ENCODE results near the gene PLPP7.
"Not testable (repeated sequence)": the region's sequence is repeated elsewhere in the genome, so short reads cannot be mapped to it uniquely, and the experiment has no call there.

PLPP7 gene

DNA sequence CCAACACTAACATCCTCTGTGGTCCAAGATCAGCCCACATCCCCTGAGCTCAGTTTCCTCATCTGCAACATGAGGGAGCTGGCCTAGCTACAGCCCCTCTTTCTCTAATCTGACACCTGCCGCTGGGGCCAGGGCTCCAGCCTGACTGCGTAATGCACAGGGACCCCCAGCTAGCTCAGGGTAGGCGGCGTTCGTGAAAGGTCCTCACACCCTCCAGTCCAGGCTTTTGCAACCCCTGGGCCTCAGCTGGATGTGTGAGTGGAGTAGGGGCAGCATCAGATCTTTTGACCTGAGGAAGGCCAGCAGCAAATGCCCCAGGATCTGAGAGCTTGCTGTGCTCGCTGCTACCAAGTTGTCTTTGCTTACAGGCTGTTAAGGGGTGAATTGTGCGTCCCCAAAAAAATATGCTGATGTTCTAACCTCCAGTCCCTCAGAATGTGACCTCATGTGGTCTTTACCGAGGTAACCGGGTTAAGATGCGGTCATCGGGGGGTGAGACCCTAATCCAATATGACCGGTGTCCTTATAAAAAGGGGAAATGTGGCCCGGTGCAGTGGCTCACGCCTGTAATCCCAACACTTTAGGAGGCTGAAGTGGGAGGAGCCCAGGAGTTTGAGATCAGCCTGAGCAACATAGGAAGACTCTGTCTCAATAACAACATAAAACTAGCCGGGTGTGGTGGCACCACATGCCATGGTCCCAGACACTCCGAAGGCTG, 47.8 kb downstream of the PLPP7 start:
- no peak for DNase-seq

DNA sequence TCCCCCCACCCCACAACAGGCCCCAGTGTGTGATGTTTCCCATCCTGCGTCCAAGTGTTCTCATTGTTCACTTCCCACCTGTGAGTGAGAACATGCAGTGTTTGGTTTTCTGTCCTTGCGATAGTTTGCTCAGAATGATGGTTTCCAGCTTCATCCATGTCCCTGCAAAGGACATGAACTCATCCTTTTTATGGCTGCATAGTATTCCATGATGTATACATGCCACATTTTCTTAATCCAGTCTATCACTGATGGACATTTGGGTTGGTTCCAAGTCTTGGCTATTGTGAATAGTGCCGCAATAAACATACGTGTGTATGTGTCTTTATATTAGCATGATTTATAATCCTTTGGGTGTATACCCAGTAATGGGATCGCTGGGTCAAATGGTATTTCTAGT, 49.7 kb downstream of the PLPP7 start:
- DNase-seq = not testable (repeated sequence)

DNA sequence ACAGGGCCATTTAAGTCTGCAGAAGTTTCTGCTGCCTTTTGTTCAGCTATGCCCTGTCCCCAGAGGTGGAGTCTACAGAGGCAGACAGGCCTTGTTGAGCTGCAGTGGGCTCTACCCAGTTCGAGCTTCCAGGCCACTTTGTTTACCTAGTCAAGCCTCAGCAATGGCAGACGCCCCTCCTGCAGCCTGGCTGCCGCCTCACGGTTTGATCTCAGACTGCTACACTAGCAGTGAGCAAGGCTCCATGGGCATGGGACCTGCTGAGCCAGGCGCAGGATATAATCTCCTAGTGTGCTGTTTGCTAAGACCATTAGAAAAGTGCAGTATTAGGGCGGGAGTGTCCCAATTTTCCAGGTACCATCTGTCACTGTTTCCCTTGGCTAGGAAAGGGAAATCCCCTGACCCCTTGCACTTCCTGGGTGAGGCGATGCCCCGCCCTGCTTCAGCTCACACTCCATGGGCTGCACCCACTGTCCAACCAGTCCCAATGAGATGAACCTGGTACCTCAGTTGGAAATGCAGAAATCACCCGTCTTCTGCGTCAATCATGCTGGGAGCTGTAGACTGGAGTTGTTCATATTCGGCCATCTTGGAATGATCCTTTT, 55.5 kb downstream of the PLPP7 start:
- DNase-seq = not testable (repeated sequence)

DNA sequence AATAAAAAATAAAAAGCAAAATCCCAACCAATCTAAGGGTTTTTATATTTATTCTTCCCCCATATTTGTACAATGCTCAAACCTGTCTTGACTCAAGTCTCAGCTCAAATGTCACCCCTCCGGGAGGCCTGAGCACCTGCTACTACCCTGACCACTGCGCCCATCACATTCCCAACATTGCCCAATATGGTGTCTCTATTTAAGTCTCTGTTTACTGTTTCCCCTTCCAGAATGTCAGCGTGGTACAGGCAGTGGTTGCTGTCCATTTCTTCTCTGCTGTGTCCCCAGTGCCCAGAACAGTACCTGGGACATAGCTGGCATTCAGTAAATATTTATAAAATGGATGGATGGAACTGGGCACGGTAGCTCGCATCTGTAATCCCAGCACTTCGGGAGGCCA, 57.0 kb downstream of the PLPP7 start:
- no peak for DNase-seq

DNA sequence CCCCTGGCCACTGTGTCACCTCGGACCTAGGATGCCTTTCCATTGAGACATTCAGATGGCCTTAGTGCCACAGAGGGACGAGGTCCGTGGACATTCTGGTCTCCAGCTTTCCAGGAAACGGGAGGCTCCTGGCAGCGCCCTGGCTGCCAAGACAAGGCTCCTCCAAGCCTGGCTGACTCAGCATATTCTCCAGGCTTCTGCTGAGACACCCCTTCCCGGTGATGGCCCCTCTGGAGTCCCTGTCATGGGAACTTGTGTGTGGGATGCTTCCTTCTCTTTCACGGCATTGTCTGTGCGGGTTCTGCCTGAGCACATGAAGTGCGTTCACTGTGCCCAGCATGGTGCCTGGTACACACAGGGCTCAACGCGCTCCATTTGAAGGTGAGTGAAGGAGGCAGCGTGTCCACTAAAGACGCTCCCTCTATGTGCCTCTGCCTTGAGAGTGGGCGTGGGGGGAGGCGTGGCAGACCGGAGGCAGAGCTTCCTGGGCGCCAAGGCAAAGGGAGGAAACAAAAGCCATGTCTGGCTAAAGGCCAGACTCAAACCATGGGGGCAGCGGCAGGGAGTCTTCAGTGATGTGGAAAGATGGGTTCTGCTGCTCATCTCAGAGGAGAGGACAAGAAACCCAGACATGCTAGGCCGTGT, 58.0 kb downstream of the PLPP7 start:
- no peak for DNase-seq

DNA sequence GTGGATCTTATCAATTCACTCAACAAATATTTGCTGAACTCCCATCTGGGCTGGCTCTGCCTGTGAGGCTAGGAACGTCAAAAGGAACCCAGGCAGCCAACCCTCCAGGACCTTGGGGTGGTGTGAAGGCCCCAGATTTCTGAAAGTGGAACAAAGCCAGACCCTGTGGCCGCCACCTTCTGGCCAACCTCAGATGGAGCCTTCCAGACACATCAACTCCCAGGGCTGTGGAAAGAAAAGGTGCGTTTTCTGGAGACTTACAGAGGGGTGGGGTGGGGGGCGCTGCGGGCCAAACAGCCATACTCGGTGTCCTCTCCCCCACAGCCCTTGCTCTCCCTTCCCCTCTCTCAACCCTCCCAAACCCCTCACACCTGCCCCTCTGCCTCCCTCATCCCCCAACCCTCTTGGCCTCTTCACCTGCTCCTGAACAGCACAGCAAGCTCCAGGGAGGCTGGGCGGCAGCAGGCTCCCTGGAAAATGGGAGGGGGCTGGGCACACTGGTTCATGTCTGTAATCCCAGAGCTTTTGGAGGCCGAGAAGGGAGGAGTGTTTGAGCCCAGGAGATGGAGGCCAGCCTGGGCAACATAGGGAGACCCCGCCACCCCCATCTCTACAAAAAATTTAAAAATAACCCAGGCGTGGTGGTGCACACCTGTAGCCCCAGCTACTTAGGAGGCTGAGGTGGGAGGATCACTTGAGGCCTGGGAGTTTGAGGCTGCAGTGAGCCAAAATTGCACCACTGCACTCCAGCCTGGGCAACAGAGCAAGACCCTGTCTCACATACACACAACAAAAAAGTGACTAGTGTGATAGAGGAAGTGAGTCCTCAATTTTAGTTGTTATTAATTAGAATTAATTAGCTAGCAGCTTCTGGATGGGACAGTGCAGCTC, 59.4 kb downstream of the PLPP7 start:
- no peak for DNase-seq

DNA sequence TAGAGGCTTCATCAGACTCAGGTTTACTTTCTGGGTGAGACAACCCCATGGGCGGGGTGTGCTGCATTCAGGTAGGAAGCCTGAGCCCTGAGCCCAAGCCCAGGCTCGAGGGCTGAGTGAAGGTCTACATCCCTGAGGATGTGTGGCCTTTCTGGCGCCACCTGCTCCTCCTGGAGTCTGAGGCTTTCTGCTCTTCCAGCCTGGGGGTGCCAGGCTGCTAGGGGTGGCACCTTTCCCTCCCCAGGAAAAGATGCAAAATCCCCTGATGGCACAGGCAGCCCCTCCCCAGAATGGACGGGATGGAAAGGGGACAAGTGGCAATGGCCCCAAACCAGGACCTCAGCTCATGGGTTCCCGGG, 60.0 kb downstream of the PLPP7 start:
- DNase-seq = no peak

DNA sequence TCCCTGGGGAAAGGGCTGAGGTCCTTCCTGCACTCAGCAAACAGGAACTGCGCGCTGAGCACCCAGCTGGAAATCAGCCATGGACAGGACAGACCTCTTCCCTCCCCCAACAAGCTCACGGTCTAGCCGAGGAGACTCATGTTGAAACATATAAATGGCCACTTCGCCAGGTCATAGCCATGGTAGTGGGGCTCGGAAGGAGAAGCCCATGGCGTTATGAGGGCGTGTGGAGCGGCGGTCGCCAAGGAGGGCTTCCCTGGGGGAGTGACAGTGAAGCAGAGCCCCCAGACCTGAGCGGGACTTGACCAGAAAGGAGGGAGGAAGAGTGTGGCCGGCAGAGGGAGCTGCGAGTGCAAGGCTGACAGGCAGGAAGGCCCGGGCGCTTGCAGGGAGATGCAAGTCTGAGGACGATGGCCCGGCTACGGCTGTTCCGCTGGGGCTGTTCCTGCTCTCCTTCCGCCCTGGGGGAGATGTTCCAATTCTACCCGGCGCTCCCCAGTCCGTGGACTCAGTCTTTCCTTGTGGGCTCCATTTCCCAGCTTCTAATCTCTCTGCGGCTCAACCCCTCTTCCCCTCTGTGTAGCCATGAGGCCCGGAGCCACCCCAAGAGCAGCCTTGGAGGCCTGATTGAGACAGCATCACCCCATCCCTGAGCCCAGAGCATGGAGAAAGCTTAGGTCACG, 60.5 kb downstream of the PLPP7 start:
- peak; percentile 95 for DNase-seq

DNA sequence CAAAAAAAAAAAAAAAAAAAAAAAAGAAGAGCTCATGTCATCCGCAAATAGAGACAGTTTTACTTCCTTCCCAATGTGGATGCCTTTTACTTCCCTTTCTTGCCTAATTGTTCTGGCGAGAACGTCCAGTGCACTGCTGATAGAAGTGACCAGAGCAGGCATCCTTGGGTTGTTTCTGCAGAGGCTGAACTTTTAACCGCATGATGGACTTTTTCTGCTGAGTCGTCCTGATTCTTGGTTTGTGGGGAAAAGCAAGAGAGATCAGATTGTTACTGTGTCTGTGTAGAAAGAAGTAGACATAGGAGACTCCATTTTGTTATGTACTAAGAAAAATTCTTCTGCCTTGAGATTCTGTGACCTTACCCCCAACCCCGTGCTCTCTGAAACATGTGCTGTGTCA, 67.0 kb downstream of the PLPP7 start:
- DNase-seq = not testable (repeated sequence)

DNA sequence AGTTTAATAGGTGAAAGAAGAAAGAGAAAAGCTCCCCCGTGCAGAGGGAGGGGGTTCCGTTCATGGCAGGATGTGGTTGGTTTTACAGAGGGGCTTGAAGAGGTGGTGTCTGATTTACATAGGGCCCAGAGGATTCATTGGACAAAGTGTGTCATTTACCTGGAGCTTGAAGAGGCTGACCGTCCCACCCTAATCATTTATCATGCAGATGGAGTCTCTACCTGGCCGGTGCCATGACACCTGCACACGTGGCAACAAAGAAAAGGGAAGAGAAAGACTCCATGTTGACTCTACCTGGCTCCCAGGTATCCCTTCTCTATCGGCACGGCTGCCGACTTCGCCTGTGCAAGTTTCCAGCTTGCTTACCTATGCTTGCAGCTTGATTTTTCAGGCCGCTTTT, 69.0 kb downstream of the PLPP7 start:
- no peak for DNase-seq
